ENCODE data around the gene FDCSP.
"Not testable (repeated sequence)": the region's sequence is repeated elsewhere in the genome, so short reads cannot be mapped to it uniquely, and the experiment has no call there.

Gene FDCSP

DNA sequence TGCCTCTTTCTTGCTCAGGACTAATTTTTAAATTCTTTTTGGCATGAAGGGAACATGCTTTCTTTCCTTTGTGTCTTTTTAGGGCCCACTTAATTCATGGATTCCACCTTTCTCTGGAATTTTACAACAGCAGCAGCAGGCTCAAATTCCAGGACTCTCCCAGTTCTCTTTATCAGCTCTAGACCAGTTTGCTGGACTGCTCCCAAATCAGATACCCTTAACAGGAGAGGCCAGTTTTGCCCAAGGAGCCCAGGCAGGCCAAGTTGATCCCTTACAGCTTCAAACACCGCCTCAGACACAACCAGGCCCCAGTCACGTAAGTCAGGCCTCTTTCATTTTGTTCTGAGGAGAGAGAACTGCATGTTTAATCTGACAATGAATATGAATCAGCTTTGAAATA is 28.1 kb upstream of the FDCSP start:
- no peak overlapping the region for H3K27ac Mint-ChIP-seq
- no peaks in the 10 kb centered on the region for H3K27me3 Mint-ChIP-seq
- H3K9me3 Mint-ChIP-seq = no peaks in the 10 kb centered on the region
- H3K36me3 Mint-ChIP-seq = no peaks in the 10 kb centered on the region
- no peak overlapping the region for H3K4me3 Mint-ChIP-seq
- CTCF ChIA-PET = interaction anchor here (1.1 kb wide), 1 partner anchor 14 kb away, joined by 3 read pairs; no protein-coding TSS in a partner anchor
- H3K4me1 Mint-ChIP-seq = no peaks in the 10 kb centered on the region
- DNase-seq = no peak

DNA sequence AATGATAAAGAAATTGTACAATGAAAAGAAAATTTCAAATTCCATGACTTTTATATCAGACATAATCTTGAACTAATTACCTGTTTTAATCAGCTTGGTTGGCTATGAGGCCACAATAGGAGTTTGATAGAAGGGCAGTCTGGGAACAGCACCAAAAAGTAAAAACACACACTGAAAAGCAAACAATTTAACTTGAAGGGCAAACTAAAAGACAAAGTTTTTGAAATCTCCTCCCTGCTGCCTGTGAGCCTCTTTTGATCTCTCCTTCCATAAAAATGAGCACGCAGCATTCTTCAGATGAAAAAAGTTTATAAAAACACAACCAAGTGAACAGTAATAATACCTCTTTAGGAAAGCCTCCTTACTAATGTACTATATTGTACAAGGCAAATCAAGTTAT is 22.3 kb upstream of the FDCSP start:
- no peak for DNase-seq
- H3K27me3 Mint-ChIP-seq = no peaks in the 10 kb centered on the region
- CTCF ChIA-PET = no interaction called here
- no peaks in the 10 kb centered on the region for H3K36me3 Mint-ChIP-seq
- no peaks in the 10 kb centered on the region for H3K9me3 Mint-ChIP-seq
- no peak overlapping the region for H3K4me3 Mint-ChIP-seq
- no peak overlapping the region for H3K27ac Mint-ChIP-seq
- H3K4me1 Mint-ChIP-seq = no peaks in the 10 kb centered on the region

DNA sequence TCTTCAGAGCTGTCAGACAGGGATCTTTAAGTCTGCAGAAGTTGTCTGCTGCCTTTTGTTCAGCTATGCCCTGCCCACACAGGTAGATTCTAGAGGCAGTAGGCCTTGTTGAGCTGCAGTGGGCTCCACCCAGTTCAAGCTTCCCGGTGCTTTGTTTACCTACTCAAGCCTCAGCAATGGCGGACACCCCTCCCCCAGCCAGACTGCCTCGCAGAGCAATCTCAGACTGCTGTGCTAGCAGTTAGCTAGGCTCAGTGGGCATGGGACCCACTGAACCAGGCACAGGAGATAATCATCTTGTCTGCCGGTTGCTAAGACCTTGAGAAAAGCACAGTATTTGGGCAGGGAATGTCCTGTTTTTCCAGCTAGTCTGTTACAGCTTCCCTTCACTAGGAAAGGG is 13.2 kb upstream of the FDCSP start:
- H3K4me3 Mint-ChIP-seq, H3K4me1 Mint-ChIP-seq, H3K27ac Mint-ChIP-seq, DNase-seq, H3K9me3 Mint-ChIP-seq, CTCF ChIA-PET, H3K27me3 Mint-ChIP-seq, H3K36me3 Mint-ChIP-seq: not testable (repeated sequence)

DNA sequence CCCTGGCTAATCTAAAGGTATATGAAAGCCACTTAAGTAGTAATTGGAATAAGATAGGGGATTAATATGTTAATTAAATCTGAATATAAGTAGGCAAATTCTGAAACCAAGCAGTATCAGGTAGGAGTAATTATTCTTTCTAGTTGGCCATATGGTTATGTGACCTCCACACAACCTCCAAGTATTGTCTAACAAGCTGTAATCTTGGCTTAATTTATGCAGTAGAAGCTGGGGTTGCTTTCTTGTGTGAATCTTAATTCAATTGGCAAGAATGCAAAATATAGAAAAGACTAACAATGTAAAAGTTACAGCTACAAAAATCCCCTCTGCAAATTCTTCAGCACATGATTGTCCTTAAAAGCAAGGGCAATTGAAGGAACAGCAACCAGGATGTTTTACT is 9.8 kb upstream of the FDCSP start:
- H3K9me3 Mint-ChIP-seq, H3K4me3 Mint-ChIP-seq, H3K4me1 Mint-ChIP-seq, CTCF ChIA-PET, H3K27me3 Mint-ChIP-seq, H3K36me3 Mint-ChIP-seq, H3K27ac Mint-ChIP-seq, DNase-seq: not testable (repeated sequence)

DNA sequence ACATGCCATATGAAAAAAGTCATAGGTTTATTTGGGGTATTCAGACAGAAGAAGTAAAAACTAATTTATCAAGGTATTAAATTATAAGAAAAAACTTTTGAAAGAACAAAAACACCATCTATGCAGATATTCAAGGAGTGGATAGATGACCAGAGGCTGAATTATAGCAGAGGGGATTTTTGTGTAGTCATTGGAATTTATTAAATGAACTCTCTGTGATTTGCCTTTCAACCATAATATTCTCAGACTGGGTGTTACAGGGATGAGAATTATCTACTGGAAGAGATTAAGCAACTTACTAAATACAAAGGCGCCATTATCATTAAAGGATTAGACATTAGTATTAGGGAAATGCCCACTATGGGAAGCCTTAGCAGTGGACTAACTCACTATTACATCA is 9.4 kb upstream of the FDCSP start:
- H3K4me3 Mint-ChIP-seq, H3K4me1 Mint-ChIP-seq, H3K27ac Mint-ChIP-seq, CTCF ChIA-PET, H3K27me3 Mint-ChIP-seq, H3K9me3 Mint-ChIP-seq, DNase-seq, H3K36me3 Mint-ChIP-seq: not testable (repeated sequence)

DNA sequence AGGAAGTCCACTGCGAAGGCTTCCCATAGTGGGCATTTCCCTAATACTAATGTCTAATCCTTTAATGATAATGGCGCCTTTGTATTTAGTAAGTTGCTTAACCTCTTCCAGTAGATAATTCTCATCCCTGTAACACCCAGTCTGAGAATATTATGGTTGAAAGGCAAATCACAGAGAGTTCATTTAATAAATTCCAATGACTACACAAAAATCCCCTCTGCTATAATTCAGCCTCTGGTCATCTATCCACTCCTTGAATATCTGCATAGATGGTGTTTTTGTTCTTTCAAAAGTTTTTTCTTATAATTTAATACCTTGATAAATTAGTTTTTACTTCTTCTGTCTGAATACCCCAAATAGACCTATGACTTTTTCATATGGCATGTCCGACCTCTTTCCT is 4.5 kb upstream of the FDCSP start:
- not testable (repeated sequence) for H3K27ac Mint-ChIP-seq, DNase-seq

DNA sequence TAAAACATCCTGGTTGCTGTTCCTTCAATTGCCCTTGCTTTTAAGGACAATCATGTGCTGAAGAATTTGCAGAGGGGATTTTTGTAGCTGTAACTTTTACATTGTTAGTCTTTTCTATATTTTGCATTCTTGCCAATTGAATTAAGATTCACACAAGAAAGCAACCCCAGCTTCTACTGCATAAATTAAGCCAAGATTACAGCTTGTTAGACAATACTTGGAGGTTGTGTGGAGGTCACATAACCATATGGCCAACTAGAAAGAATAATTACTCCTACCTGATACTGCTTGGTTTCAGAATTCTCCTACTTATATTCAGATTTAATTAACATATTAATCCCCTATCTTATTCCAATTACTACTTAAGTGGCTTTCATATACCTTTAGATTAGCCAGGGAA is 4.1 kb upstream of the FDCSP start:
- H3K4me1 Mint-ChIP-seq, H3K9me3 Mint-ChIP-seq, H3K27ac Mint-ChIP-seq, H3K36me3 Mint-ChIP-seq, CTCF ChIA-PET, H3K27me3 Mint-ChIP-seq, DNase-seq, H3K4me3 Mint-ChIP-seq: not testable (repeated sequence)

More for the DNA sequence above, 4.5 kb upstream of the FDCSP start:
- CTCF ChIA-PET, H3K9me3 Mint-ChIP-seq, H3K36me3 Mint-ChIP-seq, H3K27me3 Mint-ChIP-seq, H3K4me3 Mint-ChIP-seq, H3K4me1 Mint-ChIP-seq: not testable (repeated sequence)

DNA sequence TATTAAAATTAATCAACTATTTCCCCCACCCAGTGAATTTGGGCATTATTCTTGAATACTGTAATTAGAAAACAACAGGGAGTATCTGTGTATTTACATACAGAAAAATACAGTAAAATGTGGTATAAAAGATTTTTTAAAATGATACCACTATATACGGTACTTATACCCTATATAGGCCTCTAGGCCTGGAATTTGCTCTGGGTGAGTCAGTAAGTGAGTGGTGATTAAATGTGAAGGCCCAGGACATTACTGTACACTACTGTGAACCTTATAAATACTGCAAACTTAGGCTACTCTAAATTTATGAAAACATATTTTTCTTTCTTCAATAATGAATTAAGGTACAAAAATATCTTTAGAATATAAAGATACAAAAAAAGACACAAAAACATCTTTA is 10.2 kb downstream of the FDCSP start:
- Mint-ChIP-seq H3K27me3 (no peaks in the 10 kb centered on the region), H3K4me1 (no peaks in the 10 kb centered on the region), H3K27ac (no peak overlapping the region), H3K4me3 (no peak overlapping the region), H3K9me3 (no peaks in the 10 kb centered on the region), H3K36me3 (no peaks in the 10 kb centered on the region)
- DNase-seq = no peak
- CTCF ChIA-PET = no interaction called here

DNA sequence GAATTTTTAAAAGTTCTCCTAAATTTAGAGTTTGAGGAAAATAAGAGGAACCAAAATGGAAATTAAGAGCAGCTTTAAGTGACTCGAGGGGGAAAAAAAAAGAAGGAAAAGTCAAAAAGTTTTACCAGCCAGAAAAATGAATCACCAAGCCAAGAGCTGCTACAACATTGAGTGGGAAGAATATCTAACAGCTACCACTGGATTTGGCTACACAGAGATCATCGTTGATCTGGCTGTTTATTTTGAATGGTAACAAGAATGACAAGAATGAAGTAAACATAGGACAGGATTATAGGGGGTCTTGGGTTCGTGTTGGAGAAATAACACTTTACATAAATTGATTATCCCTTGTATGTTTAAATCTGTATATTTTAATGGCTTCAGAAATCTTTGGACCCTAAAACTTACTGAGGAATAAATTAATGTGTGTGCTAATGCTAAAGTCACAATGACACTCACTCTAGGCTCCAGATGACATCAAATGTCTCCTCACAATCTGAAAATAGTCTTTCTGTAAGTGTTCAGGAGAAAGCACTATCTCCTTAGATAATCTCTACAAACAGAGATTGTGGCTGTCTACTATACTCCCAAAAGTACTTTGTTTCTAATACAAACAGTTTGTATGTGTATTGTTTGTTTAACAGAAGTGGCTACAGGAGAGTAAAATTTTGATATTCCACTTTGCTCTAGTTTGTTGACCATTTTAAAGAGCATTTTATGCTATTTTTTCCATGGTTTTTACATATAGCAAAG is 13.4 kb downstream of the FDCSP start:
- Mint-ChIP-seq H3K27me3 (no peaks in the 10 kb centered on the region), H3K4me1 (no peaks in the 10 kb centered on the region), H3K9me3 (no peaks in the 10 kb centered on the region), H3K4me3 (no peak overlapping the region), H3K27ac (no peak overlapping the region), H3K36me3 (no peaks in the 10 kb centered on the region)
- CTCF ChIA-PET = no interaction called here
- no peak for DNase-seq

DNA sequence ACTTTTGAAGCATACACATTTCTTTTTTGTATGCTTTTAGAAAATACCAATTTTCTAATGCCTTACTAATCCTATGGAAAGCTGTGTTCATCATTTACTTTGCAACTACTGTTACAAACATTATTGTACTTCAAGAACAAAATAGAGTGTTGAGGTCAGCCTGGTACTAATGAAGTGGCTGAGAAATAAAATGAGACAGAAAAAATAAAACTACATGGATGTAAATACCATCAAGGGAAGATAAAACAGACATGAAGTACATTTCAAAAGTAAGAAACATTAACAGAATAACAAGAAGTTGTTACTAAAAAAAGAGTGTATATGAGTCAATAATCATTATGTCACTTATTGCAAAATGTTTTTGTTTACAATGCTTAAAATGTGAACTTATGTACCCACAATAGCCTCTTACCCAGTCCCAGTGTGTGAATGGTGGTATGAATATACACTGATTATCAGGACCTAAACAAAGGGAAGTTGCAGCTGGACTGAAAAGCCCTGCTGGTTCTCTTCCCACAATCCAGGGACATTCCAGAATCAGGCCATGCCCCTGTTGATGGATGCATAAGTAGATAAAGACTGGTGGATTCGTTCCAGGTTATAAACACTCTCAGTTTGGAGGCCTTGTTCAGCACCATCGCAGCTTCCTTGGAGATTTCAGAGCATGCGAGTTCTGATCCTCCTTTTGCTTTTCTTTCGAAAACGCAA is 14.1 kb downstream of the FDCSP start:
- H3K4me3 Mint-ChIP-seq = no peak overlapping the region
- no peak for DNase-seq
- CTCF ChIA-PET = no interaction called here
- H3K36me3 Mint-ChIP-seq = no peaks in the 10 kb centered on the region
- no peak overlapping the region for H3K27ac Mint-ChIP-seq
- no peaks in the 10 kb centered on the region for H3K27me3 Mint-ChIP-seq
- no peaks in the 10 kb centered on the region for H3K4me1 Mint-ChIP-seq
- H3K9me3 Mint-ChIP-seq = no peaks in the 10 kb centered on the region

DNA sequence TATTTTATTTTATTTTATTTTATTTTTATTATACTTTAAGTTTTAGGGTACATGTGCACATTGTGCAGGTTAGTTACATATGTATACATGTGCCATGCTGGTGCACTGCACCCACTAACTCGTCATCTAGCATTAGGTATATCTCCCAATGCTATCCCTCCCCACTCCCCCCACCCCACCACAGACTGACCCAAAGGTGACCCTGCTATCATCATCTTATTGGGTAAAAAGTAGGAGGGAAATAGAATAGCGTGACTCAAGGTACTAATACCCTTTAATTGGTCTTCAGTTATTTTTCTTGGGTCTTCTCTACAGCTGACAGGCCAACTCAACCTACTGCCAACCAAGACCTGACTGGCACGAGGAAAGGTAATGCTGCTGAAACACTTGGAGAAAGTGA is 16.4 kb downstream of the FDCSP start, which contains the start of gene CSN3:
Gene CSN3, plus strand, starts transcription at position 301 of the 400 bp plus-strand sequence. CDS start 2,223 bp downstream, outside the sequence.
- H3K9me3 Mint-ChIP-seq, DNase-seq, H3K4me3 Mint-ChIP-seq, H3K36me3 Mint-ChIP-seq, H3K4me1 Mint-ChIP-seq, H3K27me3 Mint-ChIP-seq, CTCF ChIA-PET, H3K27ac Mint-ChIP-seq: not testable (repeated sequence)

DNA sequence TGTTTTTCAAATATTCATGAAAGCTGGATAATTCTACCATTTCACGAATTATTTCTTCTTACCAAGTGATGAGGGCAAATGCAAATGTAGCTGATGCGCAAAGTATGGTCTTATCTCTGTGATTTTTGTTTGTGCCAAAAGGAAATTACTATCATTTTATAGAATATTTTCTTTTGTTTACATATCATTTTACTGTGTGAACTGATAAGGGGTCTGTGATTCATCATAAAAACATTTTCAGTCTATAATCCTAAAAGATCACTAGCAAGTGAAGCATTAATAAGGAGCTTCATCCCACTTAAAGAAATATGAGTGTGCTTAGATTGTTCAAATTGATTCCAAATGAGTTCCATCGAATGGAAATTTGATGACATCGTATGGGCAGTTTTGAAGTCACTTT is 17.2 kb downstream of the FDCSP start:
- no peaks in the 10 kb centered on the region for H3K27me3 Mint-ChIP-seq
- CTCF ChIA-PET = no interaction called here
- no peak for DNase-seq
- no peaks in the 10 kb centered on the region for H3K36me3 Mint-ChIP-seq
- no peaks in the 10 kb centered on the region for H3K4me1 Mint-ChIP-seq
- no peaks in the 10 kb centered on the region for H3K9me3 Mint-ChIP-seq
- no peak overlapping the region for H3K4me3 Mint-ChIP-seq
- H3K27ac Mint-ChIP-seq = no peak overlapping the region

DNA sequence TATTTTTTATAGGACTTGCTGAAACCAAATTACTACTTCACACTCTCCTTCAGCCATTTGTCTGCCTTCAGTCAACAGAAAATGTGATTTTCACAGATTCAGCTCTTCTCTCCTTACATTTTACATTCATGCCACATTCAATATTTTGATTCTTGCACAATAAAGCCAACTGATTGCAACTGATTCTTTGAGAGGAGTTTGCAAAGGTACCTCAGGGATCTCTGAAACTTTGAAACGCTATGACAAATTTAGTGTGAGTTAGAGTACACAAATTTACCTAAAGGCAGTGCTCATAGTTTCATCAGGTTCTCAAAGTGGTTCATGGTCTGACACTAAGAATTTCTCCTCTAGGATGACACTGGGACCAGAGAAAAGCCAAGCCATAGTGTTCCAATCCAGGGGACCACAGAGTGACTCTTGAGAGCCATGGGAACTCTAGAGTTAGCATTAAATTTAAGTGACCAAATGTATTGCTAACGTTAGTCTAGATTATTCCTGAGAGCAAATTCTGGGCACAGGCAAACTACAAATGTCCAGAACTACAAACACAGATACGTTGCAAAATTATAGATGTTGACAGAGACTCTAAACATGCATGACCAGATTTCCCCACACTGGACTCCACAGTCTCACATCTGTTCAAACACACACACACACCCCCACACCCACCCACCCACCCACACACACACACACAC is 25.5 kb downstream of the FDCSP start:
- CTCF ChIA-PET = no interaction called here
- H3K36me3 Mint-ChIP-seq = no peaks in the 10 kb centered on the region
- no peaks in the 10 kb centered on the region for H3K27me3 Mint-ChIP-seq
- DNase-seq = no peak
- no peak overlapping the region for H3K27ac Mint-ChIP-seq
- no peak overlapping the region for H3K4me3 Mint-ChIP-seq
- H3K4me1 Mint-ChIP-seq = no peaks in the 10 kb centered on the region
- no peaks in the 10 kb centered on the region for H3K9me3 Mint-ChIP-seq

DNA sequence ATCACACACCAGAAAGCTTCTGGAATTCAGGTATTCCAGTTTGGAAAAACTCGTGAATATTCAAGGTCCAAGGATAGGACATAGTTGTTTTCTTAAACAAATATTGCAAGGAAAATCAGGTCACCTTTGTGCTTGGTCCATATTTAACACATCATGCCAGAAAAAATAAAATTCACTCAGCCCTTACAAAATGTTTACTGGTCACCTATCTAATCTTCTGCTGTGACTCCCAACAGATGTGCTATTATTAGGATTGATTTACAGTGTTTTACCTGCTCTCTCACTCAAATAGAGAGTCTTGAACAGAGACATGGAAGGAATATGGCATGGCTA is 26.0 kb downstream of the FDCSP start:
- CTCF ChIA-PET = no interaction called here
- H3K27me3 Mint-ChIP-seq = no peaks in the 10 kb centered on the region
- no peak overlapping the region for H3K4me3 Mint-ChIP-seq
- no peak overlapping the region for H3K27ac Mint-ChIP-seq
- H3K36me3 Mint-ChIP-seq = no peaks in the 10 kb centered on the region
- DNase-seq = no peak
- H3K9me3 Mint-ChIP-seq = no peaks in the 10 kb centered on the region
- no peaks in the 10 kb centered on the region for H3K4me1 Mint-ChIP-seq

DNA sequence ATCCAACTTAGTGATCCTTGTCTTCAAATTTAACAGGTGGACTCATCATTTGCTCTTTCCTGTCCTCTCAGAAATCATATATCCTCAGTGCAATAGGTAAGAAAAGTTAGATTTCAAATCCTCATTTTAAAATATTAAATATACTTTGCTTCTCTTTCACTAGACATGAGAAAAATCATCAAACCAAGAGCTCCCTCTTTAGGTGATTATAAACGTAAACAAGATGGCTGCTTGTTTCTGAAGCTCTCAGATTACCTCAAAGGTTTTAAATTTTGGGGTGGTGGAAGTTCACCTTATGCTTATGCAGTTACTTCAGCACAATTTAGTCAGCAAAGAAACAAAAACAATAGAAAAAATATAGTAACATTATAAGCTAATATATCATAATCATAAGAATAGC is 43.8 kb downstream of the FDCSP start:
- Mint-ChIP-seq H3K9me3 (no peaks in the 10 kb centered on the region), H3K4me3 (no peak overlapping the region), H3K36me3 (no peaks in the 10 kb centered on the region), H3K4me1 (no peaks in the 10 kb centered on the region), H3K27me3 (no peaks in the 10 kb centered on the region), H3K27ac (no peak overlapping the region)
- CTCF ChIA-PET = no interaction called here
- DNase-seq = no peak
